H1 (cell line): ENCODE data around the gene SH2D7. TPM values are rescaled to one million over a fixed set of nuclear protein-coding genes. Genes with fewer than 3 reads are reported as not detected.

Experiments used
- CTCF ChIA-PET: fragments of 300-600 bp; sonication (Branson Sonifier 250); formaldehyde crosslinking; loops from one replicate; lab custom pipeline; 2021; ENCODE audit not compliant: partially characterized antibody; lab: Charles Lee
- POLR2A ChIA-PET: fragments of 300-600 bp; sonication (Branson Sonifier 250); formaldehyde crosslinking; loops from one replicate; lab custom pipeline; 2021; ENCODE audit warnings: inconsistent platforms; ENCODE audit not compliant: partially characterized antibody; lab: Charles Lee
- DNase-seq, 2 experiments: peaks; one replicate each; pipeline versions ENCODE4 v3.0.0 to v3.0.0-alpha.2; 2010 to 2022; ENCODE audit warnings: low spot score in 2 of 2, low read depth in 1 of 2, mixed read lengths in 1 of 2
- FAIRE-seq: peaks from 2 replicates; lab custom pipeline; 2011; peaks lifted over from hg19 to GRCh38; lab: Jason Lieb, UNC
- H2AFZ ChIP-seq: 2 replicates; pipeline ENCODE4 v1.8.1; 2012; ENCODE audit warnings: low read length, inconsistent platforms
- H2AK5ac ChIP-seq: 2 replicates; pipeline ENCODE4 v1.6.1; 2013; ENCODE audit warnings: low read depth, low read length
- H2BK120ac ChIP-seq: replicated peaks from 2 replicates; pipeline ENCODE3; 2013; ENCODE audit warnings: low read depth, low read length, inconsistent platforms
- H2BK12ac ChIP-seq: 2 replicates; pipeline ENCODE4 v1.6.1; 2013; ENCODE audit warnings: low read depth, low read length
- H2BK15ac ChIP-seq: 2 replicates; pipeline ENCODE4 v1.6.1; 2013; ENCODE audit warnings: low read length
- H2BK20ac ChIP-seq: 2 replicates; pipeline ENCODE4 v1.6.1; 2013; ENCODE audit warnings: low read length
- H2BK5ac ChIP-seq: 2 replicates; pipeline ENCODE4 v1.6.1; 2013; ENCODE audit warnings: low read depth, low read length
- H3K14ac ChIP-seq: 2 replicates; pipeline ENCODE4 v1.6.1; 2013; ENCODE audit warnings: inconsistent platforms; ENCODE audit not compliant: insufficient read length
- H3K18ac ChIP-seq: 2 replicates; pipeline ENCODE4 v1.6.1; 2013; ENCODE audit warnings: low read length; ENCODE audit errors: extremely low read depth
- H3K23ac ChIP-seq: 2 replicates; pipeline ENCODE4 v1.6.1; 2013; ENCODE audit warnings: inconsistent platforms; ENCODE audit not compliant: insufficient read length
- H3K23me2 ChIP-seq: 2 replicates; pipeline ENCODE4 v1.6.1; 2013; ENCODE audit warnings: low read depth, low read length
- H3K27ac ChIP-seq: 2 replicates; pipeline ENCODE4 v1.6.1; 2011; ENCODE audit warnings: low read depth, low read length, inconsistent platforms
- H3K27me3 ChIP-seq, 4 experiments: replicated peaks in 1 of 4; 1 replicate in 1 of 4; 2 replicates in 3 of 4; pipeline versions ENCODE4 v1.6.1 to v1.8.1; 2011 to 2013; ENCODE audit warnings: low read length in 3 of 4, mild to moderate bottlenecking in 3 of 4, inconsistent platforms in 2 of 4, mixed read lengths in 2 of 4, moderate library complexity in 1 of 4; ENCODE audit not compliant: control insufficient read depth in 3 of 4, insufficient read depth in 3 of 4; ENCODE audit errors: extremely low read depth in 1 of 4
- H3K36me3 ChIP-seq, 4 experiments: 2 replicates each; pipeline versions ENCODE4 v1.6.1 to v1.8.1; 2011 to 2013; ENCODE audit warnings: mild to moderate bottlenecking in 4 of 4, low read length in 3 of 4, moderate library complexity in 2 of 4, control low read depth in 1 of 4, inconsistent platforms in 1 of 4; ENCODE audit not compliant: insufficient read depth in 4 of 4, control insufficient read depth in 2 of 4
- H3K4ac ChIP-seq: replicated peaks from 2 replicates; pipeline ENCODE3; 2013; ENCODE audit warnings: low read length, low read depth, mixed read lengths, inconsistent platforms; ENCODE audit not compliant: insufficient read length
- H3K4me1 ChIP-seq, 4 experiments: replicated peaks in 1 of 4; 1 replicate in 1 of 4; 2 replicates in 3 of 4; pipeline versions ENCODE4 v1.6.1 to v1.8.1; 2011 to 2013; ENCODE audit warnings: low read length in 3 of 4, inconsistent platforms in 2 of 4, mixed read lengths in 1 of 4; ENCODE audit not compliant: insufficient read depth in 4 of 4, control insufficient read depth in 3 of 4
- H3K4me2 ChIP-seq, 2 experiments: 2 replicates each; pipeline versions ENCODE4 v1.6.1 to v1.8.1; 2011 to 2013; ENCODE audit warnings: low read depth in 2 of 2, low read length in 2 of 2, control low read depth in 1 of 2, inconsistent platforms in 1 of 2, mild to moderate bottlenecking in 1 of 2; ENCODE audit not compliant: insufficient read depth in 1 of 2
- H3K4me3 ChIP-seq, 4 experiments: fragments of 200-600, 300-600 bp in 1 of 4; sonication (generic), shearing (Covaris generic), sonication (Bioruptor Twin) in 1 of 4; 2 replicates each; pipeline versions ENCODE4 v1.5.1 to v1.8.1; 2011 to 2016; ENCODE audit warnings: low read length in 4 of 4, low read depth in 3 of 4, control low read depth in 2 of 4, inconsistent platforms in 2 of 4, mild to moderate bottlenecking in 2 of 4, mixed read lengths in 1 of 4, moderate library complexity in 1 of 4; ENCODE audit not compliant: insufficient read depth in 2 of 4; ENCODE audit errors: extremely low read depth in 1 of 4
- H3K56ac ChIP-seq: replicated peaks from 2 replicates; pipeline ENCODE3; 2013; ENCODE audit warnings: low read depth, mild to moderate bottlenecking, mixed read lengths, low read length, inconsistent platforms; ENCODE audit not compliant: insufficient read length
- H3K79me1 ChIP-seq: 2 replicates; pipeline ENCODE4 v1.6.1; 2013; ENCODE audit warnings: low read depth, low read length, control low read depth
- H3K79me2 ChIP-seq, 2 experiments: 2 replicates each; pipeline versions ENCODE4 v1.6.1 to v1.8.1; 2012 to 2013; ENCODE audit warnings: low read length in 2 of 2, mild to moderate bottlenecking in 2 of 2, inconsistent platforms in 1 of 2; ENCODE audit not compliant: insufficient read depth in 2 of 2, control insufficient read depth in 1 of 2
- H3K9ac ChIP-seq, 4 experiments: replicated peaks in 1 of 4; 1 replicate in 1 of 4; 2 replicates in 3 of 4; pipeline versions ENCODE4 v1.6.1 to v1.8.1; 2011 to 2013; ENCODE audit warnings: low read depth in 3 of 4, low read length in 3 of 4, control low read depth in 2 of 4, mild to moderate bottlenecking in 2 of 4, moderate library complexity in 2 of 4, inconsistent platforms in 1 of 4; ENCODE audit errors: extremely low read depth in 1 of 4
- H3K9me3 ChIP-seq, 2 experiments: 2 replicates each; pipeline versions ENCODE4 v1.6.1 to v1.8.1; 2012 to 2013; ENCODE audit warnings: mild to moderate bottlenecking in 2 of 2, moderate library complexity in 2 of 2, control low read depth in 1 of 2, inconsistent platforms in 1 of 2, low read depth in 1 of 2, low read length in 1 of 2, mixed read lengths in 1 of 2; ENCODE audit not compliant: insufficient read depth in 2 of 2
- H4K20me1 ChIP-seq, 2 experiments: replicated peaks in 1 of 2; 2 replicates each; pipeline versions ENCODE3 to v1.8.1; 2011 to 2013; ENCODE audit warnings: inconsistent platforms in 2 of 2, low read length in 2 of 2, mild to moderate bottlenecking in 1 of 2; ENCODE audit not compliant: insufficient read depth in 2 of 2, control insufficient read depth in 1 of 2
- H4K5ac ChIP-seq: 2 replicates; pipeline ENCODE4 v1.6.1; 2013; ENCODE audit warnings: low read length, low read depth, mixed read lengths, inconsistent platforms; ENCODE audit not compliant: insufficient read length
- H4K8ac ChIP-seq: 2 replicates; pipeline ENCODE4 v1.8.0; 2013; ENCODE audit warnings: mild to moderate bottlenecking, moderate library complexity, low read length, inconsistent platforms; ENCODE audit not compliant: insufficient read depth; ENCODE audit errors: extremely low read depth
- H4K91ac ChIP-seq: replicated peaks from 2 replicates; pipeline ENCODE3; 2013; ENCODE audit warnings: low read length, mixed read lengths, inconsistent platforms; ENCODE audit not compliant: insufficient read length
- CEBPB ChIP-seq: IDR thresholded peaks from 2 replicates; pipeline ENCODE4 v1.6.1; 2012; ENCODE audit warnings: low read depth, low read length
- TEAD4 ChIP-seq: IDR thresholded peaks from 2 replicates; pipeline ENCODE4 v1.6.1; 2012; ENCODE audit warnings: low read depth, low read length, inconsistent platforms, mixed read lengths
- WGBS, 2 experiments: shearing (Covaris generic) in 1 of 2; methylation state at CpG; one replicate each; pipeline versions ENCODE4 v1.1.6 to v1.1.7; 2013 to 2015; ENCODE audit warnings: low lambda C conversion rate in 2 of 2, mixed read lengths in 2 of 2, inconsistent platforms in 1 of 2, low coverage in 1 of 2, missing lambda C conversion rate in 1 of 2; ENCODE audit not compliant: insufficient replicate concordance in 2 of 2, insufficient coverage in 1 of 2, insufficient read length in 1 of 2; ENCODE audit errors: extremely low coverage in 1 of 2, missing lambda C conversion rate in 1 of 2; 5-methylcytosine and 5-hydroxymethylcytosine counted together
- polyA plus RNA-seq, 7 experiments: library from polyadenylated mRNA; depleted of rRNA in 3 of 7; stranded (reverse) in 5 of 7; unstranded in 2 of 7; fragments of >200 nt in 5 of 7; fragments of 200-250 nt in 2 of 7; gene quantifications; 1 replicate in 5 of 7; 2 replicates in 1 of 7; 4 replicates in 1 of 7; pipeline versions ENCODE4 v1.2.1 to v1.2.3, GENCODE V29; 2011 to 2013; ENCODE audit warnings: missing spikeins in 2 of 7, mixed read lengths in 2 of 7
- total RNA-seq: library from RNA; stranded (reverse); fragmentation: NEBNext Ultra II Directional; extraction: Animal tissue kit (Norgen Biotek cat#: 25700); gene quantifications from 2 replicates; pipeline ENCODE4 v1.2.1, GENCODE V29; 2021

The SH2D7 gene
- total and polyA plus RNA-seq, 2 of the 8 experiments (the other 6 are each of a cell fraction or from before 2014, with no cell fraction given), result not detected

DNA sequence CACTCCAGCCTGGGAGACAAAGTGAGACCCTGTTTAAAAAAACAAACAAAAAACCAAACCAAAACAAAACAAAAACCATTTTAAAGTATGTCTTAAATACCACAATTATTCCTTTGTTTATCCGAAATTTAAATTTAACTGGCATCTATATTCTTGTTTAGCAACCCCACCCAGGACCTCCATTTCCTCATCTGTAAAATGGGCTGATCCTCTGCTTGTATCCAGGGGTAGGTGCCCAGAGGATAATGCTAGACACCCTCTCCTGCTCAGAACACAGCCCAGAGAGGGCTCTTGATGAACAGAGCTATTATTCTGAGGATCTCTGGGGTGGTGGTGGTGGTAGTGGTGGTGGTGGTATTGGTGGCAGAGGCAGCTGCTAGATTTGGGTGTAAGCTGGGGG lies 9.8 kb downstream of the SH2D7 start:
- ChIA-PET POLR2A (interaction anchor here (1.2 to 1.7 kb wide), 2 partner anchors 18 to 156 kb away, joined by 3 to 5 read pairs; no protein-coding TSS in a partner anchor), CTCF (interaction anchor here (0.8 to 16.8 kb wide), 7 partner anchors 11 to 140 kb away, joined by 3 to 226 read pairs (median 5); no protein-coding TSS in a partner anchor)
- H3K23ac ChIP-seq, result no peak overlapping the region
- H2AK5ac ChIP-seq, result no peak overlapping the region
- H4K91ac ChIP-seq, result no peak overlapping the region
- no peaks in the 10 kb centered on the region for H3K23me2 ChIP-seq
- 70 to 100% methylated on average over 1 of the region's 1 CpG for WGBS, 2 experiments
- DNase-seq (no peak), FAIRE-seq (no peak)
- H4K5ac ChIP-seq, result no peak overlapping the region
- no peaks in the 10 kb centered on the region for H4K20me1 ChIP-seq
- H3K27ac ChIP-seq, result no peak overlapping the region
- no peak overlapping the region for H2BK15ac ChIP-seq
- H3K9ac ChIP-seq, result no peak overlapping the region
- H3K4me3 ChIP-seq, result no peak overlapping the region
- H3K4ac ChIP-seq, result no peak overlapping the region
- H2BK5ac ChIP-seq, result no peak overlapping the region
- H3K14ac ChIP-seq, result no peak overlapping the region
- H3K56ac ChIP-seq, result no peak overlapping the region
- H2BK12ac ChIP-seq, result no peak overlapping the region
- H2BK20ac ChIP-seq, result no peak overlapping the region
- H3K4me1 ChIP-seq, result no peaks in the 10 kb centered on the region
- TF ChIP-seq TEAD4 (no peak), CEBPB (no peak)
- H3K79me1 ChIP-seq, result no peaks in the 10 kb centered on the region
- H3K36me3 ChIP-seq, result peaks cover 0 to 4% (median 1%) of the 10 kb centered on the region in 4 experiments; a peak in 2 of 8 replicates
- no peaks in the 10 kb centered on the region for H3K27me3 ChIP-seq
- no peak overlapping the region for H3K4me2 ChIP-seq
- no peaks in the 10 kb centered on the region for H3K79me2 ChIP-seq
- no peak overlapping the region for H2AFZ ChIP-seq
- H2BK120ac ChIP-seq, result no peak overlapping the region
- H4K8ac ChIP-seq, result no peak overlapping the region
- no peak overlapping the region for H3K18ac ChIP-seq
- no peaks in the 10 kb centered on the region for H3K9me3 ChIP-seq
